Kidney capillary endothelial cell (primary cell): ENCODE measurements around the gene EPS15.
"Not testable (repeated sequence)": the region's sequence is repeated elsewhere in the genome, so short reads cannot be mapped to it uniquely, and the experiment has no call there.

Experiments
- DNase-seq: peaks from one replicate; pipeline ENCODE4 v3.0.0-alpha.2; 2018; ENCODE audit warnings: low spot score

Gene EPS15

DNA sequence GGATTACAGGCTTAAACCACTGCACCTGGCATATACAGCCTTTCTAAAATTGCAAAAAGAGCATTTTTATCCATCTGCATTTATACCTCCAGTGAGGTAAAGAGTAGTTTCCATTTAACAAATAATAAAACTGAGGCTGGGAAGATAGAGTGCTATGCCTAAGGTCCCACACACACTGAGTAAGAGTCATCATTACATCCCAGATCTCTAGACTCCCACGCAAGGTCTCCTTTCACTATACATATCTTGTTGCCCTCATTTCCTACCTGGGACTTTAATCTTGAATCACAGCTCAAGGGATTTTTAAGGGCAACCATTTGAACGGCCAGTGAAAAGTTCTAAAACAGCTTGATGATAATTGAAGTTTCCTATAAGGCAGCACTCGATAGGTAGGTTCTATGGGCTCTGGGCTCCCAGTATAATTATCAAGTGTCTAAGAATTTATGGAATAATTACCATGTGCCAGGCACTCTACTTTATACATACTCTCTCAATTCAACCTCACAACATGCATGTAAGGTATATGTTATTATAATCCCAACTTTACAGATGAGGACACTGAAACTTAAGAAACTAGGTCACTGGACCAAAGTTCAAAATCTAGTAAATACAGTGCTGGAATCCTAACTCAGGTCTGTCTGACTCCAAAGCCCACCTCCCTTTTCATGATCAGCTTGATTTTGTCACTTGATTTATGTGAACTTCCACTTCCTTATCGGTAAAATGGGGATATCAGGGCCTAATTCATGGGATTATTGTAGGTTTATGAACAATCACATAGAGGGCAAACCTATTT lies 23.3 kb upstream of the EPS15 start:
- no peak for DNase-seq

DNA sequence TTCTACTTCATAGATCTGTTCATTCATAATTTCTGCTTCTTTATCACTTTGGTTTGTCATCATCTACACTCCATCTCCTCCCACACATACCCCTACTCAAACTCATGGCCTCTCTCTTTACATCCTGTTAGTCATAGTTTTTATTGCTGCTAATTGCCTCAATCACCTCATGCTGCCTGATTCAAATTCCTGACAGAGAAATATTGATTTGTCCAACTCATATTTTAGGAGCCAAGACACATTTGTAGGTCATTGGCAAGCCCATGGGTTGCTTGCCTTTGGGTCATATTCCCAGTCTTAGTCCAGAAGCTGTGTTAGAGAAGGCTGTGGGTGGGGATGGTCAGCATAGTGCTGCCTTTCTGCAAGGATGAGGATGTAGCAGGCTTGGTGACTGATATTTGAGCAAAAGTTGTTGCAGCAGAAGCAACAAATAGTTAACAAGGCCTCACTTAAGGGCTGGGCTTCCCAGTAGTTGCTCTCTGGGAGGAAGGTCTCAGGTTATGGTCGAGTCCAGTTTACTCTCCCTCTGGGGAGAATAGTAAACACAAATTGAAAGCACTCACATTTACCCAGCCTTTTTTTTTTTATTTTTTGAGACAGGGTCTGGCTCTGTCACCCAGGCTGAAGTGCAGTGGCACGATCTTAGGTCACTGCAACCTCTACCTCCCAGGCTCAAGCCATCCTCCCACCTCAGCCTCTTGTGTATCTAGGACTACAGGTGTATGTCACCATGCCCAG lies 22.4 kb upstream of the EPS15 start:
- DNase-seq: no peak

DNA sequence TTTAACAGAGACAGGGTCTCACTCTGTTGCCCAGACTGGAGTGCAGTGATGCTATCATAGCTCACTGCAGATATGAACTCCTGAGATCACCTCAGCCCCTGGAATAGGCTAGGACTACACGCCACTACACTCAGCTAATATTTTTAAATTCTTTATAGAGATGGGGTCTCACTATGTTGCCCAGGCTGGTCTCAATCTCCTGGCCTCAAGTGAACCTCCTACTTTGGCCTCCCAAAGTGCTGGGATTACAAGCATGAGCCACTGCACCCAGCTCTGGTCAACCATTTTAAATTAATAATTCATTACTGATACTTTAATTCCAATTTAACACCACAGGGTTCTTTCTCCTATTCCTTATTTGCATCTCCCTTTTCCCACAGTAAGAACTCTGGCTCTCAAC lies 18.5 kb upstream of the EPS15 start:
- no peak for DNase-seq

DNA sequence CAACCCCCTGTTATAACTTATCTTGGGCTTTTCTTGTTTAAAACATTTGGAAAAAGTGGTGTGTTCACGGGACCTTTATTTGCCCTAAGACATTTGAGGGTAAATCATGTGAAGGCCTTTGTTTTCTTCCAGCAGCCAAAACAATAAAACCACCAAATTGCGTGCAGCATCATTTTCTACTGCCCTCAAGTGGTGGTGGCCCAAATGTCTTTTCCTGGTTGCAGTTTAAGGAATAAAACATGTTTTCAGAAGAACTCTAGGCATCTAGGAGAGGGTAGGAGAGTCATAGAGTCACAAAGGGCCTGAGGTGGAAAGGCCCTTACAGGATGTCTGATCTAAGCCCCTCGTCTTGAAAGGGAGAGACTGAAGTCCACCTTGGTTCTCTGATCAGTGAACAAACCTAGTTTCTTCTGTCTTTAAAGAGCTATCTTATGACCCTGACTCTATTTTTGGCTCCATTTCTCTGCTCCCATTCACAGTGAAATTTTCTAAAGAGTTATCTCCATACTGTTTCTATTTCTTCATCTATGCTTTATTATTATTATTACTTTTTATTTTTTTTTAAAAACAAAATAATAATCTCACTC lies 16.0 kb upstream of the EPS15 start:
- DNase-seq: peak; percentile 67

DNA sequence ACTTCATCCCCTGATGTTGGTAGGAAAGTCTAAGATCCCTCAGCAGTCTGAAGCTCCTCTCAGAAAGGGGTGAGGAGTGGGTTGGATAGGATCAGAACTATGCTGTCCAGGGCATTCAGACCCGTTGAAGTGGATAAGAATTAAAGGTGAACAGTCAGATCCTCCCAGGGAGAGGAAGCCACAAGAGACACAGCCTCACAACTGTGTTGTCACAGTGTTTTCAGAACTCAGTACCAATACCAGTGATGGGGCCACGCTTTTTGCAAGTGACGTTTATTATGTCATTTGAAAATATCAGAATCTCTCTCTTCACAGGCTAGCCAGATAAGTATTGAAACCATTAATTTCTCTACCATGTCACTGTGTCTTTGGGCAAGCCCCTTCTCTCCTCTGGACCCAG lies 15.4 kb upstream of the EPS15 start:
- DNase-seq: no peak

DNA sequence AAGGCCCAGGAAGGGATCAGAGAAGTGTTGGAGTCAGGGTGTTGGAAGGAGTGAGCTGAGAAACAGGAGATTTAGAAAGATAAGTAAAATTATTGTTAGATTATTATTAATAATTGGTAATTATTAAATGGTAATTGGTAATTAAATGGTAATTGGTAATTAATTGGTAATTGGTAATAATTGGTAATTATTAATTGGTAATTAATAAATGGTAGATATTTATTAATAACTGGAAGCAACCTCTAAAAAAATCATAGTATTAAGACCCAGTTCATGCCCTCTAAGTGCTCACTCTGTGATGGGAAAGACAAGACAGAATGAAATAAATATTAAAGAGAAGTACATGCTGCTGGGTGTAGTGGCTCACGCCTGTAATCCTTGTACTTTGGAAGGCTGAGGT lies 13.8 kb upstream of the EPS15 start:
- no peak for DNase-seq

DNA sequence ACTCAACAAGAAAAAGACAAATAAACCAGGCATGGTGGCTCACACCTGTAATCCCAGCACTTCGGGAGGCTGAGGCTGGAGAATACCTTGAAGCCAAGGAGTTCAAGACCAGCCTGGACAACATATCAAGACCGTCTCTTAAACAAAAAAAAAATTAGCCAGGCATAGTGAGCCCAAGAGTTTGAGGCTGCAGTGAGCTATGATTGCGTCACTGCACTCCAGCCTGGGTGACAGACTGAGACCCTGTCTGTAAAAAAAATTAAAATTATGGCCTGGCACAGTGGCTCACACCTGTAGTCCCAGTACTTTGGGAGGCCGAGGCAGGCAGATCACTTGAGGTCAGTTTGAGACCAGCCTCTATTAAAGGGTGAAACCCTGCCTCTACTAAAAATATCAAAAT lies 11.4 kb upstream of the EPS15 start:
- DNase-seq: not testable (repeated sequence)

DNA sequence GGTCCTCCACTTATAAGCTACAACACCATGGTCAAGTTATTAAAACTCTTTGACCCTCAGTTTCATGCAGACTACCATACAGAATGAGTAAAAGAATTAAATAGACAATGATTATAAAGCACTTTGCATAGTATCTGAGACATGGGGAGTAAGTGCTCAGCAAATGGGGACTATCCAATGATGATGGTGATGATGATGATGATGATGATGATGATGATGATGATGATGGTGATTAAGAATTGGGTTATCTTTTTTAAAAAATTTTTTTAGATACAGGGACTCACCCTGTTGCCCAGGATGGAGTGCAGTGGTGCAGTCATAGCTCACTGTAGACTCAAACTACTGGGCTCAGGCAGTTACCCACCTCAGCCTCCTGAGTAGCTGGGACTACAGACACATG lies 8.1 kb upstream of the EPS15 start:
- DNase-seq: no peak

DNA sequence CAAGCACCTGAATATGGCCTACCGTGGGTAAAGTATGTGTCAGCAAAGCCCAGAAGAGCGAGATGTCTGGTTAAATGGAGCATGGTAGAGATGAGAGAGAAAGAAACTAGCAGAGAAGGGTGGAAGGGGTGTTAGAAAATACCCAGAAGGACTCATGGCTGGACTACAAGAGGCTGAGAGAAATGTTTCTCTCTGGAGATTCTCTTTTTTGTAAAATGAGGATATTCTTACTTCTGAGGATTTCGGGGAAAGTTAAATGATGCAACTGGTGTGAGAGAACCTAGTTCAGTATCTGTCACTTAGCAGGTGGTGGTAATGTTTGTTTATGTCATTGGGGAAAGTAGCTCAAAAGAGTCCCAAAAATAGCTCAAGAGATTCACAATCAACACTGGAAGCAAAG lies 7.2 kb upstream of the EPS15 start:
- DNase-seq: no peak

DNA sequence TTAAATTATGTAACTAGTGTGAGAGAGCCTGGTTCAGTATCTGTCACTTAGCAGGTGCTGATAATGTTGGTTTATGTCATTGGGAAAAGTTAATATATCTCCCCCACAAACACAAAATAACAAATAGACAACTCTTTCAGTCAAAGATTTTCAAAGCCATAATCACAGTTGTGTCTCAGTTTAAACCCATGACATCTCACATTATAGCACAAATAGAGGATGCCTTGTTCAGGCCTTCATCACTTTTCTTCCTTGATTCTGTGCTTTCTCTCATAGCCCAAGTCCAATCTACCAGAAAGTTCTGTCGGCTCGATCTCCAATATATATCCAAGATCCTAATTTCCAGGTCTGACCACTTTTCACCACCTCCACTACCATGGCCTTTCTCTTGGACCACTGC lies 6.2 kb upstream of the EPS15 start:
- DNase-seq: no peak

DNA sequence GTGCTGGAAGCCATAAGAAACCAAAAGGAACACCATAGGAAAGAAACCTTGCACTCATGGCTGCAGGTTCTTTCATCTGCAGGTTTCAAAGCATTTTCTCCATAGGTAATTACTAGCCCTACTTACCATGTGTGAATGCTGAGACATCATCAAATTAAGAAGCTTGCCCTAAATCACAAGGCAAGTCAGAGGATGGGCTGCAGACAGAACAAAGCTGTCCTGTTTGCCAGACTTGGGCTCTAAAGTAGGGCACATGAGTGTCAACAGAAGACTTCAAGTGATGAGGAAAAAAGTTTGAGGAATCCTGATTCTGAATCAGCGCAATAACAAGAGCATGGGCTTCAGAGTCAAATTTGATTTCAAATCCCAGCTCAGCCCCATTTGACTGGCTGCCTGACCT lies 5.8 kb upstream of the EPS15 start:
- DNase-seq: no peak

DNA sequence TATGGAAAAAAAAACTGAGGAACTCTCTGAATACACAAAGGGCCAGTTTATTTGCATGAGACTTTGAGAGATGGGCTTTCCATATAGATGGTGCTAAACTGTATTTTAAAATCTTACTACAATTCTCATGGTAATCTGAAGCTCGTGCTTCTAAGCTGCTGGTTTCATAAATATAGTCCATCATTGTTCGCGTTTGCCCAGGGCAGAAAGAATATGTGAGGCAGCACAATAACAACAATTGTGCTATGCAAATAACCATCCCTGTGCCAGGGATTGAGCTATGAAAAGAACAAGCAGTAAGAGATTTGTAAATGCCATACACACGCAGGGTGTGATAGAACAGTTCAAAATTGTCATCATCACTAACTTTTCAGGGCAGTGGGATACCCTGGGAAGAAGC lies 4.9 kb upstream of the EPS15 start:
- no peak for DNase-seq

DNA sequence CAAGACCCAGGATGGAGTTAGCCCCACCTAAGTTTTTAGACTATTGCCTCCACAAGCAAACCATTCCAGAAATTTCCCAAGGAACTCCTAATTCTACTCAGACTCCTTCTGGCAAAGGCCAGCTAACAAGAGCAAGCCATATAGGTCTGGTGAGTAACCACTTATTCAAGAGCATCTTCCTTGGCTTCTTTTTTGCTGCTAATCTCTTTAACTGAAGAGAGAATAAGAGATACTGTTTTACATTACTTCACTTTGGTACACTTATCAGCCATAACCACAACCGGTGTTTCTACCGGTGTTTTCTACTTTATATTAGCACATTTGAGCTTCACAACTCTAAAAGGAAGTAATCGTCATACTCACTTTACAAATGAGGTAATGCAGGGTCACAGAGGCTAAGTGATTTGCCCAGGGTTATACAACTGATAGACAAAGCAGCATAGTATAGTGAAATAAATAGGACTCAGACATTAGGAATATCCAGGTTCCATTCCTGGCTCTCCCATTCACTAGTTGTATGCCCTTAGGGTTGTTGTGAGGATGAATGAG lies 1.7 kb upstream of the EPS15 start:
- no peak for DNase-seq

DNA sequence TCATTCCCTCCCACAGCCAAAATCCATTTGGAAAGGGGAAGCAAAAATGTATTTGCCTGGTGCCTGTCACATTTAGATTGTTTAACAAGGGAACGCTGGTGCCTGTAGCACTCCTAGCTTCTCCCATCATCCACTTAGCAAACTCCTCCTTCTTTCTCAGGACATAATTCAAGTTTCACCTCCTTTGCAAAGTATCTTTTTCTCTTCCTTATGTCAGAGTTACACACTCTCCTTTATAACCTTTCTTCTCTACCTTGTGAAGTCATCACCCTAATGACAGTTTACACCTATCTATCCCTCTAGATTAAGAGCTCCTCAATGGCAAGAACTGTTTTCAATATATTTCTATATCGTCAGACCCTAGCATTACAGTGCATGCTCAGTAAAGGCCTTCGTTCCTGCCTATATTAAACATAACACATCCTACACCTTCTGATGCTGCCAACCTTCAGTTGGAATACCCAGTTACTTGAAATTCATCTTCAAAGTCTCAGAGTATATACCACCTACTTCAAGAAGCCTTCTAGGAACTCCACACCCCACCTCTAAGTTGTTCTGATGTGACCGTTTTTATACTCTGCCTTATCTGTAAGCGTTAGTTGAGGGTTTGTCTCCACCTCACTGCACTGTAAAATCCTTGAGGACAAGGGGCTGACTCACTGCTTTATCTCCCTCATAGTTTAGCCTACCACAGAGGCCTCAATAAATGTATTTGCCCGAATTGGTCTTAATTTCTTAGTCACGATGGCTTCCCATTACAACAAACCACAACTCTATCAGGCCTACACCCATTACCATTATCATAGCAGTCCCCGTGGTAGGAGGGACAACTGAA lies 1.0 kb upstream of the EPS15 start:
- DNase-seq: no peak

DNA sequence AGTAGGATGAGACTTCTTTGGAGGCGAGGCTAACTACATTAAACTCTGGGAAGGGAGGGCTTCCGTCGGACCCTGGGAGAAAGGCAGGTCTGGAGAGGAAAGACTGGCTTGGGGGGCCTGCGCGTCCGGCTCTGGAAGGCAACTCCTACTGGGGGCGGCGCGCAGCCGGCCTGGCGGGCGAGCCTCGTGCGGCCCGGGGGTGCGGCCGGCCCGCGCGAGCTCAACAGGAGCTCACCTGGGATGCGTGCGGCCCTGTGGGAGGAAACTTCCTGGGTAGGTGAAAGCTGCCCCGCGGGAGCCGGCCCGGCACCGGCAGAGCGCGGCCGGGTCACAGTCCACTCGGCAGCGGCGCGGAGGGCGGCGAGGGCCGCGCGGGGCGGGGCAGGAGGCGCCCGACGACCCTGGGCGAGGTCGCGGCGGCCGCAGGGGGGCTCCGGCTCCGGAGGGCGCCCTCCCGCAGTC lies 449 bp downstream of the EPS15 start:
- no peak for DNase-seq

DNA sequence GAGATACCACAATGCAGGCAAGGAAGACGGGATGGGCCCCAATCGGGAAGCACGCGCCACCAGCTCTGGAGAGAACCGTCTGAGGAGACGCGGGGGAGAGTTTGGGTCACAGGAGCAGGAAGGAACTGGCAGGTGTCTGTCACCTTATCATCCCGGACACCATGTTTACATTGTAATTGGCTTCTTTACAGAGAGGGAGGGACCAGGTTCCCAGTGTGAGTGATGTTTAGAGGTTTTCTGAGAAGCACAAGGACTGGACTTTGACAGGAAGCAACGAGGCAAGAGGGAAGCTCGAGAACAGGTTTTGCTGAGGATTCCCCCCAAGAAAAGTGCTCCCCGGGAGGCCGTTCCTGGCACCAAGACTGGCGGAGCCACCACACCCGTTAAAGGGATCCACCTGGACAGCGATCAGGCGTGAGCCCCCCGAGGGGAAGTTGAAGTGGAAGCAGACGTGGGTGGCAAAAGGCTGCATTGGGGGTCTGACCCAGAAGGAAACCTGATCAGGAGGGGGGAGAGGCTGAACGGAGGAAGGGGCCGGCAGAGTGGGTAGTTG lies 957 bp downstream of the EPS15 start:
- peak; percentile 26 for DNase-seq

DNA sequence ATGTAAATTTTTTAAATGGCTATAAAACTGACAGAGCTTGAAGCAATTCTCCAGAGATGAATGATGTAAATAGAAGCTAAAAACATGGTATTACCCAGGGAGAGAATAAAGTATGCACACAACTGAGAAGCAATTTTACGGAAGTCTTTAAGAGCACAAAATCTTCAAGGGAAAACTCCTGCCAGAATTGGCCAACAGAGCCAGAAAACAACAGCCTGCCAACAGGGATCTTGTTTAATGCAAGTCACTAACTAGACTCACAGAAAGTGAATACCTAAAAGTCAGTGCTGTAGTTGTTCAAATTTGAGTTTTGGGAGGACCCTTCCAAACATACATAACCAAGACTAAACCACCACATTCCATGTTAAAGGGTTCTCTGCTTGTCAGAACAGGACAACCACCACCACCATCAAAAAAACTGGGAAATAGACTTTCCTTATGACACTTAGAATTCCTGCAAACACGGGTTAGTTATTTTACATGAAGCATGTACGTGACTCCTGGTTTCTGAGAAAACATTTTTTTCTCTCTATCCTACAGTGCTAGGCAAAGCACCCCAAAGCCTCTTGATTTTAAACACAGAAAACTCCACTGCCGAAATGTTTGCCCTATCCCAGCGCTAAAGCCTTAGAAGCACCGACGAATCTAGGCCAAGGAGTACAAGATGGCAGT lies 1.6 kb downstream of the EPS15 start:
- DNase-seq: no peak

DNA sequence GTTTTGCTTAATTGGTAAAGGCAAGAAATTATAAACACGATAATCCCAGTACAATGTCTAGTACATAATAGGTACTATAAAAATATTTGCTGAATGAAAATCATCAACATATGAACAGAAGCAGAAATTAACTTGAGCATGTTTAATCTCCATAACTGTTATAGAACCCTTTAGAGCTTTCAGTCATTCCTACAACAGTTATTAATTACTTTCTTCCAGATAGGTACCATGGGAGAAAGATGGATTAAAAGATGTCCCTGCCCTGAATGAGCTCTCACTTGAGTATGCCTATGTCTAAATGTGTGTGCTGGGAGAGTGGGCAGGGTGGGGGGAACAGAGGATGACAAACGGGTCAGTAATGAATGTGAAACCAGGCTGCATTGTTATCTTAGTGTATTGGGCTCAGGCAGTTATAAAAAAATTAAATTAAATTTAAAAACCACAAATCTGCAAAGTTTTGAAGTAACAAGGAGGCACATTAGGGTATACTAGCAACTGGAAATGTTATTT lies 2.4 kb downstream of the EPS15 start:
- no peak for DNase-seq

DNA sequence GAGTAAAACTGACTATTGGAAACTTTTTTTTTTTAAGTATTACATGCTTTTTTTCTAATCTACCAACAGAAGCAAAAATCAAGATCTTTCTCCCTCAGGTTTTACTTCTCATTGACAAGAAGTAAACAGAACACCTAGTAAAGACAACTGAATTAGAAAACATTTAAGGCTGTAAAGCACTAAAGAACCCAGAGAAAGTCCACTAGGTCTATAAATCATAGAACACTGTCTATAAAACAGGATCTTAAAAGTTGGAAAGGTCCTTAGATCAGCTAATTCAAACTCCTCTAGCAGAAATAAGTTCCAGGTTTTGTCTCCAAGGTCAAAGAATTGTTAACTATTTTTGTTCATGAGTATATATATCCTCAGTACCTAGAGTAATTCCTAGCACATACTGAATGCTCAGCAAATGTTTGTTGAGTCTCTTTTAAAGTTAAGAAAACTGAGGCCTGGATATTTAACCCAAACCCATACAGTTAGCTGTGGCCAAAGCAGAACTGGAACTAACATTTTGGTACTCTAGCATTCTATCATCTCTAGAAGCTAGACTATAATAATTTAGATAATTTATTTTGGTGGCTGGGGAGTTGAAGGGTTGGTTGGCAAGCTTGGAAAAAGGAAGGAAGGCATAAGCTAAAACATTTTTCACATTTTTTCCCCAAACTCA lies 3.0 kb downstream of the EPS15 start:
- no peak for DNase-seq

DNA sequence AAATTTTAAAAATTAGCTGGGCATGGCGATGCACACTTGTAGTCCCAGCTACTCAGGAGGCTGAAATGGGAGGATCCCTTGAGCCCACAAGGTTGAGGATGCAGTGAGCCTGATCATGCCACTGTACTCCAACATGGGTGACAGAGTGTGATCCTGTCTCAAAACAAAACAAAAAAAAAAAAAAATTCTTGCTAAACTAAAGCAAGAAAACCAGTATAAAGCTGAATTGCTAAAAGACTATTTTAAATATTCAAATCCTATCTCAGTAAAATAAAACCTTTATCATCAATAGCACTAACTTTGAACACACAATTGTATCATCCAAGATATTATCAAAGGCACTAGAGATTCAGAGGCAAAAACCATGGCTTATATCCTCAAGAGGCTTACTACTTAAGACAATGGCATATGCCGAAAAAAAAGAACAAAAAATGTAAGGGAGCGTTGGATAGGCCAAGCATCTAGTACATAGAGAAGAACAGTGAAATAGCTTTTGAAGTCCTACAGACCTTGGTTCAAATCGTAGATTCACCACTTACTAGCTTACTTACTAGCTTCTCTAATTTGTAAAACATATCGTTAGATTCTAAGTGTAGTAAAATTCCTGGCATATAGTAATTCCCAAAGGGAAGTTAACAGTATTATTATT lies 3.6 kb downstream of the EPS15 start:
- DNase-seq: no peak
